Pons (tissue), 1 donor: Measurements from ENCODE around the gene PHF5A.
"Not testable (repeated sequence)": the region's sequence is repeated elsewhere in the genome, so short reads cannot be mapped to it uniquely, and the experiment has no call there.

Experiments used
- DNase-seq: peaks from one replicate; pipeline ENCODE4 v3.0.0-alpha.2; 2016; ENCODE audit warnings: low spot score

The PHF5A gene

GRCh38 chr22:41447435-41448188, 20.9 kb downstream of the PHF5A start:
- DNase-seq: peak; percentile 68

GRCh38 chr22:41446639-41447434, 21.7 kb downstream of the PHF5A start, which contains the start of gene TOB2:
TOB2 (minus strand) TSS chr22:41446801; CDS start chr22:41437345, 9,456 bp downstream.
- DNase-seq: peak; percentile 96

GRCh38 chr22:41446057-41446501, 22.4 kb downstream of the PHF5A start:
- DNase-seq: no peak

GRCh38 chr22:41445129-41446056, 23.1 kb downstream of the PHF5A start:
- DNase-seq: no peak

GRCh38 chr22:41444360-41445128, 23.9 kb downstream of the PHF5A start:
- DNase-seq: peak; percentile 94

- DNase-seq: peak; percentile 69
These were observed 26.2 kb downstream of the PHF5A start for GRCh38 chr22:41442240-41442792.

GRCh38 chr22:41440511-41440910, 28.0 kb downstream of the PHF5A start:
- not testable (repeated sequence) for DNase-seq

GRCh38 chr22:41437198-41437597, 31.3 kb downstream of the PHF5A start:
- DNase-seq: no peak

- no peak for DNase-seq
These were observed 32.0 kb downstream of the PHF5A start for GRCh38 chr22:41436322-41437113.

- DNase-seq: no peak
These were observed 32.9 kb downstream of the PHF5A start for GRCh38 chr22:41435560-41435959.

- DNase-seq: not testable (repeated sequence)
These were observed 34.0 kb downstream of the PHF5A start for GRCh38 chr22:41434361-41435003.

GRCh38 chr22:41433480-41433879, 35.0 kb downstream of the PHF5A start:
- not testable (repeated sequence) for DNase-seq

- no peak for DNase-seq
These were observed 36.8 kb downstream of the PHF5A start for GRCh38 chr22:41431656-41432055.

- DNase-seq: no peak
These were observed 38.5 kb downstream of the PHF5A start for GRCh38 chr22:41429951-41430332.

- DNase-seq: peak; percentile 52
These were observed 39.1 kb downstream of the PHF5A start for GRCh38 chr22:41429232-41429950.

GRCh38 chr22:41425660-41426365, 42.7 kb downstream of the PHF5A start:
- DNase-seq: no peak

GRCh38 chr22:41418717-41419116, 49.8 kb downstream of the PHF5A start:
- DNase-seq: no peak
